Activated T-cell treated with anti-CD3 and anti-CD28 coated beads for 4 hours (primary cell): Measurements from ENCODE around the gene GAS7.

Experiments used
- DNase-seq: peaks from one replicate; pipeline ENCODE4 v3.0.0-alpha.2; 2020

The GAS7 gene

DNA sequence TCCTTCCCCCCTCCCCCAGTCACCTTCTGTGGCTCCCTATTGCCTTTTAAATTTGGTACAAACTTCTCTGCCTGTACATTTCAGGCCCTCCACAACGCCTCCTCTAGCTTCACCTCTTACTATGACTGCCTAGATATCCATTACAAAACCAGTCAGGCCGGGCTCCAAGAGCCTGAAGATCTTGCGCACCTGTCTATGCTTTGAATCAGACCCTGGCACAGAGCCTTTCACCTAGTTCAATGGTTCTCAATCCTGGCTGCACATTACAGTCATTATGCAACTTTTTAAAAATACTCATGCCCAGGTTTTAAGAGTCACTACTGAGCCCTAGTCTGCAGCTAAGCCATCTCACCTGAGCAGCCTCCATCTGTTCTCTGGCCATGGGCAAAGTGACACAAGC lies 1.6 kb upstream of the GAS7 start:
- no peak for DNase-seq

DNA sequence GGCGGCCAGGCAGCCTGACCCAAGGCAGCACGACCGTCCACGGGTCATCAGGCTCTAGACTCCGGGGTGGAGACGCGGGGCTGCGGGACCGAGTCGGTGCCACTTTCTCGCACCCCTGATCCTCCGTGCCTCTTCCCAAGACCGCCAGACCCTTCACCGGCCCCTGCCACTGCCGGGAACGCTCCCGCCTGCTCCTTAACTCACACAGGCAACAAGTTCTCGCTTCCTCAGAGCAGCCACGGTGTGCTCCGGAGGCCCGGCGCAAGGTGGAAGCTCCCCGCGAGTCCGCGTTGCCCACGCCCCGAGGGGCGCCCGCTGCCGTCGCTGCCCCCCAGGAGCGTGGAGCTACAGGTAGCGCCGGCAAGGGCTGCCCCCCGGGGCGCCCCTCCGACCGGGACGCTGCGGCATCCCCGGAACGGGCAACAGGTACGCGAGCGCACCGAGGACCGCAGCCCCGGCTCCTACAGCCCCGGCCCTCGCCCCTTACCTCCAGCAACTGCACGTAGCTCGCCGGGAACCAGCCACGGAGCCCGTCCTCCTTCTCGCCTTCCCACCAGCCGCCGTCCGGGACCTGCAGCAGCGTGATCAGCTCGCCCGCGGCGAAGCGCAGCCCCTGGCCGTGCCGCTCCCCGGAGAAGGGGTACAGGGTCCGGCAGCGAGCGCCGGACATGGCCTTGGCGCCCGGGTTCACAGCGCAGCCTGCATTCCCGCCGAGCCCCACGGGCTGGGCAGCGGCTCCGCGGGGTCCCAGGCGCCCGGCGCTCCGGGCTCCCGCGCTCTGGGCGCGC lies 491 bp downstream of the GAS7 start:
- DNase-seq = no peak

DNA sequence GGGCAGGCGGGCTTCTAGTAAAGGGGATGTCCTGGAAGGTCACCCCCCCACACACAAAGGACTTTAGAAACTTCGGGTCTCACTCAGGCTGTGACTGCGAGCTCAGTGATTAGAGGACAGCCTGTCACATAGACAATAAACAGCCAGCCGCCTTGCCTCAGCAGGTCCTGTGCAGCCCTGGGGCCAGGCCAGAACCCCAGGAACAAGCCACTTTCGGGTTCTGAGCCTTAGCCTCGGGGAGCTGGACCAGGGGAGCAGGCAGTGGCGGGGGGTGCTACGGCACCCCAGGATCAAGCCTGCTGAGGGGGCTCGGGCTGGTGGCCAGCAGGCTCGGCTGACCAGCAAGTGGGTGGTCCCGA lies 1.1 kb downstream of the GAS7 start:
- no peak for DNase-seq

DNA sequence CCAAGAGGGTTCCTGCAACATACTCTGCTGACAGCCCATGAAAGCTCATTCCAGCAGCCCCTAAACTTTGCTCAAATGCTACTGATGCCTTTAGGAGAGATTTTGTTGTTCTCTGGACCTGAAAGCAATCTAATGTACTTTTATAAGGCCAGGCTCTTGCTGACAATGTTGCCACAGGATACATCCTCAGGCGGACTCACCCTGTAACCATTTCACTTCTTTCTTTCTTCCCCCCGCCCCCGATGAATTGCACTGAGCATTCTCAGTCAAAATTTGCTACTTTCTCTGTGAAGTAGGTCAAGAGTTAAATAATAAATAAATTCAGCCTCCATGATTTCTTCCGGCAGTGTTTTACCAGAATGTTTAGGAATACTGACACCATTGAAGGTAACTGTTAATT lies 1.5 kb downstream of the GAS7 start:
- no peak for DNase-seq

- DNase-seq = no peak
These were observed 2.0 kb downstream of the GAS7 start for GRCh38 chr17:10196384-10196895.

- no peak for DNase-seq
These were observed 3.2 kb downstream of the GAS7 start for GRCh38 chr17:10195090-10195805.

GRCh38 chr17:10193632-10194031 lies 4.8 kb downstream of the GAS7 start:
- no peak for DNase-seq

DNA sequence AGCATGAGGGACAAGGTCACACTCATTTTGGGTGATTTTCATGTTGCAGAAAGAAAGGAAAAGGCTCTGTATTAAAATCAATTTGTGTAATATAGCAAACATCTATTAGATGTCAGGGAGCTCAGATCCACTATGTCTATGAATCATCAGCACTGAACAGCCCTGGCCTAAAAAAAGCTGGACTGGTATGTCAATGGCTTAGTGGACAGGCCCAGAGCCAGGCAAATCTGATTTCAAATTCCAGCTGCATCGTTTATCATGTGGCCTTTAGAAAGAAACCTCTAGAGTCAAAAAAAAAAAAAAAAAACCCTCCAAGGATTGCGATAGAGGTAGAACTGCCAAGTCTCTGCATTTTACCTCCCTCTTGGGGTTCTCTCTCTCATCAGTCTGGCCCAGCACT lies 5.4 kb downstream of the GAS7 start:
- no peak for DNase-seq

DNA sequence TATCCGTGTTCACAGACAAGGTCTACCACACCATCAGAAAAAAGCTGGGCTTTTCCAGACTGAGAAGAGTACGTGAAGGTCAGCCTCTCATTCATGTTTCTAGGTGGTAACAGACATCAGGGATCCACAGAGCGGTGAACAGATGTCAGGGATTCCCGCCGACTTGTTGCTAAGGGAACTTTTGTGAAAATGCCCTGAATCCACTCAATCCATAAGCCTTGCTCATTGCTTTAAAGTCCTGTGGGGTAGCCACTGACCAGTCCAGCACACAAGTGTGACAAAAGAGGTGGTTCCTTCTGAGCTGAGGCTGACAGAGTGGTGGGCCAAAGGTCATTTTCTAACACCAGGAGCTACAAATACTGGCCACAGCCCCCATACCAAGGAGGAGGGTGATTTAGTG lies 5.9 kb downstream of the GAS7 start:
- no peak for DNase-seq

- DNase-seq = no peak
These were observed 10.9 kb downstream of the GAS7 start for GRCh38 chr17:10187456-10187855.

DNA sequence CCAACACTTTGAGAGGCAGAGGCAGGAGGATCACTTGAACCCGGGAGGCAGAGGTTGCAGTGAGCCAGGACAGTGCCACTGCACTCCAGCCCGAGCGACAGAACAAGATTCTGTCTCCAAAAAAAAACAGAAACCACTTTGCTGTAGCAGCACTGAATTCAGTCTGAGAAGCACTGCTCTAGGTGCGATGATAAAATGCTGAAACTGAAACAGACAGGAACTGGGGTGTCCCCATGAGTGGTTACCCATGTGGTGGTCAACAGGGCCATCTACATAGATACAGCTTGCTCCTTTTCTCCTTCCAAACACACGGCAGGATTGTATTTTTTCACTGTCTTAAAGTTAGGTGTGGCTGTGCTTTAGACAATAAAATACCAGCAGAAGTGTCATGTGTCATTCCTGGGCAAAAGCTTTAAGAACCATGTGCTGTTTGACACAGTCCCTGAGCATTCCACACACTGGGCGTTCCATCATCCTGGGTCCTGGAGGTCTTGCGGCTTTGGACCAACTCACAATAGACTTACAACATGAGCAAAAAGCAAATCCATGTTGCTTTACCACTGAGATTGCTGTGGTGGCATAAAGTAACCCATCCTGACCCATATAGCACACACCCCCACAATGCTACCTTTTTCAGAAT lies 11.5 kb downstream of the GAS7 start:
- no peak for DNase-seq

- DNase-seq = no peak
These were observed 14.2 kb downstream of the GAS7 start for GRCh38 chr17:10183931-10184930.

GRCh38 chr17:10182785-10183184 lies 15.6 kb downstream of the GAS7 start:
- DNase-seq = no peak

GRCh38 chr17:10178506-10178991 lies 19.9 kb downstream of the GAS7 start:
- no peak for DNase-seq

- no peak for DNase-seq
These were observed 20.4 kb downstream of the GAS7 start for GRCh38 chr17:10177913-10178505.

GRCh38 chr17:10177131-10177912 lies 21.1 kb downstream of the GAS7 start:
- no peak for DNase-seq

DNA sequence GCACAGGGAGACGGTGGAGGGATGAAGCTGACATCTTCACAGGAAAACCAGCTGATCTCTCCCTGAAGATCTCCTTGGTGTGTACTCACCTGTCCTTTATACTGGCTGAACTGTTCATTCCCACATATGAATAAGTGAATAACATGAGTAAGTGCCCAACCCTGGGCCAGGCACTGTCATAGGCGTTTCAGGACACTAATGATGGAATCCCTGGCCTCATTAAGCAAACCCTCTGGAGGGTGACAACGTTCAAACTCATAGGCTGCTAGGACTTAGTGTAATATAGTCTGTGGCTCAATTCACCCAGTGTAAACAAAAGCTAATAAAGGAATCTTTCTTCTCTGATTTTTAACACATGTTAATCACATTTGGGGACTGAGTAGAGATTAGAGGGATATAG lies 24.5 kb downstream of the GAS7 start:
- DNase-seq = no peak

GRCh38 chr17:10172778-10173177 lies 25.6 kb downstream of the GAS7 start:
- no peak for DNase-seq

DNA sequence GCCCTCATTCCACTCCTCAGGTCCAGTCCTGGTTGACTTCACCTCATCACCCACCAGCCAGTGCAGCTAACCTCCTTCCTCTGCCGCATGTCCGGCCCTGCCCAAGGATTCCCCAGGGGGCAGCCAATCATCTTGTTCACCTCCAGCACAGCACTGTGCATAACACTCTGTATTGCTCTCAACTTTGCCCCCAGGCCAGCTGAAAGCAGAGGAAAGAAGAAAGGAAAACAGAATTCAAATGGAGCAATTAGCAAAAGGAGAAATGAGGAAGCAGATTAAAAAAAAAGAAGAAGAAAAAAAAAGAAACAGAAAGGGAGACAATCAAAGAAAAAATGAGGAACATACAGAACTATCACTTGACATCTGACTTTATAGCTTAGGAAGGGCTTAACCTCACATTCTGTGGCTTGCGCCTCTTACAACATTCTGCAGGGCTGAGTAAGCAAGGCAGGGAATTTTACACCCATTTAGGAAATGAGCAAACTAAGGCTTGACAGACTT lies 26.1 kb downstream of the GAS7 start:
- DNase-seq = no peak

GRCh38 chr17:10171581-10171981 lies 26.8 kb downstream of the GAS7 start:
- no peak for DNase-seq

- no peak for DNase-seq
These were observed 27.3 kb downstream of the GAS7 start for GRCh38 chr17:10171122-10171571.
